GM21367 (cell line): ENCODE measurements around the gene PRDM7.
A peak's percentile ranks its signal among the peaks of the same experiment; 100 is the strongest.
"Not testable (repeated sequence)": the region's sequence is repeated elsewhere in the genome, so short reads cannot be mapped to it uniquely, and the experiment has no call there.

Experiments used
- ATAC-seq: cut with Tn5 transposase; IDR thresholded peaks from one replicate; pipeline ENCODE4 v1.9.1; 2021; ENCODE audit not compliant: unreplicated experiment

PRDM7 gene

DNA sequence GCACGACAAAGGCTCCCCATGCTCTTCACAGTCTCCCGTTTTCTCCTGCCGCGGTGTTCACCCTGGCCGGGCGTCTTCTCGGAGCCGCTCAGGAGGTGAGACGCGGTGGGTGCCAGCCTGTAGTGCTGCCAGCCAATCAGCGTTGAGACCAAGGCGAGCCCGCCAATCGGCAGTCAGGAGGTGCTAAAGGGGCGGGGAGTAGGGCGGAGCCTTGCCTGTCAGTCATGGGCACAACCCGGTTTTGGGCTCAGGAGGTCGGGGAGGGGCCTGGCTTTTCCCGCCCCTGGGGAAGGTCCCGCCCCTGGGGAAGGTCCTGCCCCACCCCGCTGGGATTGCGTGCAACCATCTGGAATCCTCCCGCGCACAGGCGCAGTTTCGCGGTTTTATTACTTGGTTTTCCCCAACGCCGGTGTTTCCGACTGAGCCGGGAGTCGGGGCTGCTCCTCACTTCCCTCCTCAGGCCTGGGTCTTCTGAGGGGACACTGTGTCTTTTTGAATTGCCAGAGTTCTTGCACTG lies at the start of gene PRDM7:
PRDM7 (minus strand) TSS at position 92 of the 517 bp plus-strand sequence. CDS start 1,421 bp downstream, outside the sequence.
- ATAC-seq, result peak; percentile 77

DNA sequence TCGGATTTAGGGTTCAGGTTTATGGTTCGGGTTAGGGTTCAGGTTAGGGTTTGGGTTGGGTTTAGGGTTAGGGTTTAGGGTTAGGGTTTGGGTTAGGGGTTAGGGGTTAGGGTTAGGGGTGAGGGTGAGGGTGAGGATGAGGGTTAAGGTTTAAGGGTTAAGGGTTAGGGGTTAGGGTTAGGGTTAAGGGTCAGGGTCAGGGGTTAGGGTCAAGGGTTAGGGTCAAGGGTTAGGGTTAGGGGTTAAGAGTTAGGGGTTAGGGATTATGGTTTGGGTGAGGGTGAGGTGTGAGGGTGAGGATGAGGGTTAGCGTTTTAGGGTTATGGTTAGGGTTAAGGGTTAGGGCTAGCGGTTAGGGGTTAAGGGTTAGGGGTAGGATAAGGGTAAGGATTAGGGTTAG lies 44.7 kb upstream of the PRDM7 start:
- not testable (repeated sequence) for ATAC-seq

DNA sequence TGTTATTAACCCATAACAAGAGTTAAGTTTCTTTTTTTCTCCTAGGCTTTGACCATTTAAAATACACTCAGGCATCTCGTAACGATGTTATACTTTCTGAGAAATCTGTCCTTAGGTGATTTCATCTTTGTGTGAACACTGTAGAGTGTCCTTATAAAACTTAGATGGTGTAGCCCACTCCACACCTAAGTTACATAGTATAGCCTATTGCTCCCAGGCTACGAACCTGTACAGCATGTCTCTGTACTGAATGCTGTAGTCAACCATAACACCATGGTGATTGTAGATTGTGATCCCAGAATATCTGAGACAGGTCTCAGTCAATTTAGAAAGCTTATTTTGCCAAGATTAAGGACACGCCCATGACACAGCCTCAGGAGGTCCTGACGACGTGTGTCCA lies 30.5 kb upstream of the PRDM7 start:
- ATAC-seq, result not testable (repeated sequence)

GRCh38 chr16:90107060-90107459 lies 29.9 kb upstream of the PRDM7 start:
- not testable (repeated sequence) for ATAC-seq

DNA sequence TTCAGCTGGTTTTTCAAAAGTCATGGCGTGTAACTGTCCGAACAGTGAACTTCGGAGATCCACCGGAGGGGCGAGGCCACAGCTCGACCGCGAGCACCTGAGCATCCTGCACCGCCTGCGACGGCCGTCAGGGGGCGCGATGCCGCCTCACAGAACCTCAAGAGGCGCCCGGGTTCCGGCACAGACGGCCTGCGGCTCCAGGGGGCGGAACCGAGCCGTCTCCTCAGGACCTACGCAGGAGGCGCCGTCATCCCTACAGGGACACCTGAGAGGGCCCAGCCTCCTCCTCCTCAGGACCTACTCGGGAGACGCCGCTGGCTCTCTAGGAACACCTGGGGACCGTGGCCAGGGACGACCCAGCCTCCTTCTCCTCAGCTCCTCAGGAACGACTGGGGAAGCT lies 29.1 kb upstream of the PRDM7 start:
- not testable (repeated sequence) for ATAC-seq

DNA sequence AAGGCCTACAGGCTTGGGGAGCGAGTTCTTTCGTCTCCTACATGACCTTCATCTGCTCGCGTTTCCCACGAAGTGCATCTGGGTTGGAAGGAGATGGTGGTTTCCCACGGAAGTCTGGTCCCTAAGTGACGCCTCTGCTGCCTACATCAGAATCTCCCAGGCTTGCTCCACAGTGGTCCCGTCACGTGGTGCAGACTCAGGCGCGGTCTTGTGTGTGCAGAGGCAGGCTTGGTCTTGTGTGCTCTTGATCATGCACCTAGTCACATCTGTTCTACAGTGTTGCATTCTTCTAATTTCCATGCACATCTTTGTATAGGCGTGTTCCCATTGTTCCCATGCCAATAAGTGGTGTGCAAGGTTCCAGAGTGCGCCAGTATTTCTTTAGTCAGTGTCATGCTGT lies 27.6 kb upstream of the PRDM7 start:
- ATAC-seq, result not testable (repeated sequence)

DNA sequence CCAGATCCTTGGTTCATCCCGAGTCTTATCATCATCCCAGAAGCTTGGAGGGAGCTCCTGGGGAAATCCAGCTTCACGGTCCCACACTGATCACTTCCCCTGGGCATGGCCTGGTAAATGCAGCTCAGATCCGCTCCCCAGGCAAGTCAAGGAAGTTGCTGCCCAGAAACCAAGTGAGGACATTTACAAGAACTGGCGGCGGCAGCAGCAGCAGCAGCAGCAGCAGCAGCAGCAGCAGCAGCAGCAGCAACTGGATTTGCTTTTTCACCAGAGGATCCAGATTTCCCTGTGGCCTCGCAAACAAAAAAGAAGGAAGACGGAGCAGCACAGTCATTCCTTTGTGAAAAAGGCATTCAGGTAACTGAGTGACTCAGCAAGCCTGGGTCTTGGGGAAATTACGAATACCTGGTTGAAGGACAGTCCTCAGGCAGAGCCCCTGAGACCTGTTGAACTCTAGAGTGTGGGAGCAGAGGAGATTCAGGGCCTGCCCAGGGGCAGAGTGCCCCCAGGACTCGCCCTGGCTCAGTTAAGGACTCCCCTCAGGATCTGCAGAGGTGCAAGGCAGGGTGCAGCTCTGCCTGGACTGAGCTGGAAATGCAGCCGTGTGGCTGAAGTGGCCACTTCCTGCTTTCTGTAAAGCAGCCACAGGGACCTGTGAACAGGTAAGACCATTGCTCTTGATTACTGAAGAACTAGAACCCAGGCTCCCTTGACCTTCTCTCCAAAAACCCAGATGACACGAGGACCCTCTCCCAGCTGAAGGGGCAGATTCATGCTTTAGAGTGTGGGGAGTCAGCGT lies 25.2 kb upstream of the PRDM7 start:
- not testable (repeated sequence) for ATAC-seq

DNA sequence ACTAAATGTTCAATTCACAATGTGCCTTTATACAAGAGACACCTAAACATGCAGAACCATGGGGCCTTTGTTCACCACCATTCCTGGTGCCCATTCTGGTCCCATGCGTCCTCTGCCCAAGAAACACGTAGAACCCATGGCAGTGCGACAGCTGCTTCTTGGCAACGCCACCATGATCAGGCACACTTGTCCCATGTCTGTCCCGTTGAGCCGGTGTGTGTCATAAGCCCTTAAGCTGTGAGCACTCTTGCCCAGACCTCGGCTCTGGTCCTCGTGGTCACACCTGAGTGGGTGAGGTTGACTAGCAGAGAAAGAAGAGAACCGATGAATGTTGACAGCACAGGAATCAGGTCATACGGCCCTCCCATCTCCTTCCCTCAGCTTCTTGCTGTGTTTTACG lies 24.2 kb upstream of the PRDM7 start:
- ATAC-seq, result not testable (repeated sequence)

DNA sequence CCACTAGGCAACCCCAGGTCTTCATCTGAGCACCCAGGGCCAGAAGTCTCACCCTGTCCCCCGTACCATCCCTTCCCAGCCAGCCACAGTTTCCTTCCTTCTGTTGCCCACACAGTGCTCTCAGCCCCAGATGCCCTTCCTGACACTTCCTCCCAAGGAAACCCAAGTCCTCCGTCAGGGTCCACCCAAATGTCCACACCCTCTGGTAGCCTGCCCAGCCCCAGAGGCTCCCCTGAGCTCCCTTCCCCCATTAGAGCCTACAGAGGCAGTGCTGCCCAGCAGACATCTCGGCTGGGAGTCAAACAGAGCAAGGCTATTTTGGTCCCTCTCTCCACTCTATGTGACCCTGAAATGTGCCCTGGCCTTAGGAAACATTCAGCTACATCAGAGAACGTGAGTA lies 23.7 kb upstream of the PRDM7 start:
- not testable (repeated sequence) for ATAC-seq

GRCh38 chr16:90100229-90100628 lies 23.1 kb upstream of the PRDM7 start:
- not testable (repeated sequence) for ATAC-seq

DNA sequence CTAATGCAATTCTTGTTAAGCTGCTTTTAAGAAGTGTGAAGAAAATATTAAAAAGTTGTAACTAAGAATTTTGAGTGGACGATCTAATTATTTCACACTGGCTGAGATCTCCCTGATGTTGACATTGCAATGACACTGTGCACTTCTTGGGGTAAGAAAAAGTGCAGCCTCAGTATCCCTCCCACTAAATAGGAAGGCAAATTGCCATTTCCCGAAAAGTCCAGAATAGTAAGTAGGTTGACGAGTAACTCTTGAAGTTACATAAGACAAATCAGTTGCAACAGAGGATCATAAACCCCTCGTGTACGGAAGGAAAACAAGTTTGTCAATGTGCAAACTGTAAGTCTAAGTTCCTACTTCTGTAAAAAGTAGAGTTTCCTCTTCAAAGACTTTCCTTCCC lies 21.8 kb upstream of the PRDM7 start:
- ATAC-seq, result not testable (repeated sequence)

DNA sequence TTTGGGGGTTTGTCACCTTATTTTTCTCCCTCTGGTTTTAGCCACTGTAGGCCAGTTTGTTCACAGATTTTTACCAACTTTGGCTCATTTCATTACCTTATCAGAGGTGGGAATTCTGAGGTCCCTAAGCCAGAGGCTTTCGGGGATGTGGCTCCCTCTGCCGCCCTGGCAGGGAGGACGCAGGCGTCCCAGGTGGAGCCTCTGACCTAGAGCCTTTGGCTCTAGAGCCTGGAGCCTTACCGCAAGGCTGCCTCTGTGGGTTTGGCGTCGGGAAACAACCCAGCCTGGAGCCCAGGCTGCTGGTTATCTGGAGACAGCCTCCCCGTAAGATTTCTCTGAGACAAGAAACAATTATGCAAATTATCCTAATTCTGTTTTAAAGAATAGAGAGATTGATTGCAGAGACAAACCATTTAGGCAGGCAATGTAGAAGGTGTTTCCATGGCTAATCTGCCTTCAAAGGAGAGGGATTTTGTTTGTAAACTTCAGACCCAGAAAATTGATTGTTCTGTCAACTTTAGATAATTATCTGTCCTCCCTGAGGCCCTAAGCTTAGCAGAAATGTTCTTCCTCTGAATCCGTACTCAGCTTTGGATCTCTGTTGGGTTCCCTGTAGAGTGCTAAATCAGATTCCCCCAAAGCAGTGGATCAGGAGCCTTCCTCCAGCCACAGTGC lies 20.0 kb upstream of the PRDM7 start:
- ATAC-seq, result not testable (repeated sequence)

DNA sequence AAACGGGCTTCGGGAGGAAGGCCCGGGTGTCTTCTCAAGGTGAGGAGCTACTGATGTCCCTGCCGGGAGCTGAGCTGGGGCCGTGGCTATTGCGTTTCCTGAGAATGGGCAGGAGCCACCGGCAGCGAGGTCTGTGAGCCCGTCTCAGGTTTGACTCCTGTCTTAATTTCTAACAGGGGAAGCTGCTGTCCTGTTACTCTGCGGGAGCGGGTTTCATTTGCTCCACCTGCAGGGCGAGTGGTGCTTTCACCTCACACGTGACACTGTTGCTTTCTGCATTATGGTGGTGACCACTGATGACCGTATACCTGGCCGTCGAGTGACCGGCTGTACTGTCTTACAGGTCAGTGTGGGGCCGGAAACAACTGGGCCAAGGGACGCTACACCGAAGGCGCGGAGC lies 17.7 kb upstream of the PRDM7 start:
- ATAC-seq, result not testable (repeated sequence)

DNA sequence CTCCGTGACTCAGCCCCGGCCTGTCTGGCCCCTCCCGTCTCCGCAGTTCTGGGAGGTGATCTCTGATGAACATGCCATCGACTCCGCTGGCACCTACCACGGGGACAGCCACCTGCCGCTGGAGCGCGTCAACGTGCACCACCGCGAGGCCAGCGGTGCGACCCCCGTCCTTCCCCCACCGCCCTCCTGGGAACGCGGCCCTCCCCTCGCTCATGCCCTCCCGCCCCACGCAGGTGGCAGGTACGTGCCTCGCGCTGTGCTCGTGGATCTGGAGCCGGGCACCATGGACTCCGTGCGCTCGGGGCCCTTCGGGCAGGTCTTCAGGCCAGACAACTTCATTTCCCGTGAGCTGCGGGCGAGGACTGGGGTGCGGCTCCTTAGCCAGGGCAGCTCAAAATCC lies 17.2 kb upstream of the PRDM7 start:
- not testable (repeated sequence) for ATAC-seq

GRCh38 chr16:90093799-90094198 lies 16.7 kb upstream of the PRDM7 start:
- not testable (repeated sequence) for ATAC-seq

DNA sequence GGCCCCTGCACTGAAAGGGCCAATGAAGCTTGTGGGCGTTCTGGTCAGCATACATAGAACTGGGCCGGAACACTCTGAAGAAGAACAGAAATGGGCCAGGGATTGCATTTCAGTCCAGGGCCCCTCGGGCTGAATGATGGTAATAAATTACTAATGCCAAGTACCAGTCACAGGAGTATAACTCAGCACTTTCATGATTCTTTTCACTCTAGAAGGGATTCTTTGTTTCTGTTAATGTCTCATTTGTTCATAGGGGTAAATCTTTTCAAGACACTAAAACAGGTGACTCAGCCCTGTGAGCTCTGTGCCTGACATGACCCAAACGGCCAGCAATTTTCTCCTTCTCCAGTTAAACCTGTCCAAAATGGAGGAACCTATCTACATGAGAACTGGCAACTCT lies 15.7 kb upstream of the PRDM7 start:
- not testable (repeated sequence) for ATAC-seq

DNA sequence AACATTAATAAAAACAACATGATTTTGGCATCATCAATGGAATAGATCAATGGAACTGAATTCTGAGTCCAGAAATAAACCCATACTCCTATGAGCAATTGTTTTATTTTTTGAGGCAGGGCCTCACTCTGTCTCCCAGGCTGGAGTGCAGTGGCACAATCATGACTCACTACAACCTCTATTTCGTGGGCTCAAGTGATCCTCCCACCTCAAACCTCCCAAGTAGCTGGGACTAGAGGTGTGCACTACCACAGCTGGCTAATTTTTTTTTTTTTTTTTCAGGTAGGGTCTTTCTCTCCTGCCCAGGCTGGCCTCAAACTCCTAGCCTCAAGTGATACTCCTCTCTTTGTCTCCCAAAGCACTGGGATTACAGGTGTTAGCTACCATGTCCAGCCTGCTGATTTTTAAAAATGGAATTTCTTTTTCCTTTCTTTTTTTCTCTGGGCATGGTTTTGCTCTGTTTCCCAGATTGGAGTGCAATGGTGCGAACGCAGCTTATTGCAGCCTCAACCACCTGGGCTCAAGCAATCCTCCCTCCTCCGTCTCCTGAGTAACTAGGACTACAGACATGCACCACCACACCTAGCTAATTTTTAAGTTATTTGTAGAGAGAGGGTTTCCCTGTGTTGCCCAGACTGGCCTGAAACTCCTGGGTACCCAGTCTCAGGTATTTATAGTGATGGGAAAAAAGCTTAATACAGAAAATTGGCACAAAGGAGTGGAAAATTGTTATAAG lies 7.3 kb upstream of the PRDM7 start:
- ATAC-seq, result no peak

DNA sequence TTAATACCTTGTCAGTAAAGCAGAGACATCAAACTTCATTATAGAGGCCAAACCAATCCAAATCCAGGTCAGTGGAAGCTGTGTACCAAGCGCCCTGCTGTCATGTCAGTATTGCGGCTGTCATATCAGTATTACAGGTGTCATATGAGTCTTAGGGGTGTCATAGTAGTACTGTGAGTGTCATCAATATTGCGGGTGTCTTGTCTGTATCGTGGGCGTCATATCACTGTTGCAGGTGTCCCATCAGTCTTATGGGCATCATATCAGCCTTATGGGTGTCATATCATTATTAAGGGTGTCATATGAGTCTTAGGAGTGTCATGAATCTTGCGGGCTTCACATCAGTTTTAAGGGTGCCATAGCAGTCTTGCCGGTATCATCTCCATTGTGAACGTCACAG lies 6.0 kb upstream of the PRDM7 start:
- no peak for ATAC-seq

DNA sequence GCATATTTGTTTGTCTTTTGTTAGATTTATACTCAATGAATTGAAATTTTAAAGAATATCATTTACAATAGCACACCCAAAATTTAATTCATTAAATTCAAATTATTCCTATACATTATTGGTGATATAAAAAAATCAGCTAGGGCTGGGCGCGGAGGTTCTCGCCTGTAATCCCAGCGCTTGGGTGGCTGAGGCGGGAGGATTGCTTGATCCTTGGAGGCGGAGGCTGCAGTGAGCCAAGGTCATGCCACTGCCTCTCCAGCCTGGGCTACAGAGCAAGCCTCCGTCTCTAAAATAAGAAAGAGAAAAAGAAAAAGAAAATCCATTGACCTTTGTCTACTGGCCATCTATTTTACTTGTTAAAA lies 4.5 kb upstream of the PRDM7 start:
- no peak for ATAC-seq

- no peak for ATAC-seq
Measured at GRCh38 chr16:90078579-90078895, 1.4 kb upstream of the PRDM7 start.

- peak; percentile 23 for ATAC-seq
Measured at GRCh38 chr16:90077757-90078578, 837 bp upstream of the PRDM7 start.
